Lung microvascular endothelial cell (primary cell): ENCODE data around the gene BCL7C. TPM values are rescaled to one million over a fixed set of nuclear protein-coding genes. Genes with fewer than 3 reads are reported as not detected.

ENCODE experiments used
- total RNA-seq: library from RNA; depleted of rRNA; stranded (reverse); fragments of >200 nt; gene quantifications from 2 replicates; pipeline ENCODE4 v1.2.1, GENCODE V29; 2014

Gene BCL7C
- total RNA-seq, 1 donor from 2014 or later = 72.0 TPM

Other genes starting within 250 kb of the BCL7C start
- 4.1 and 4.4 TPM in 2 replicates for gene PRR14, start 243.1 kb downstream of the BCL7C start, total RNA-seq
- 7.8 and 13.3 TPM in 2 replicates for gene FBRS, start 235.6 kb downstream of the BCL7C start, total RNA-seq
- 16.6 and 24.8 TPM in 2 replicates for gene SRCAP, start 194.9 kb downstream of the BCL7C start, total RNA-seq
- 8.9 and 10.7 TPM in 2 replicates for gene PHKG2, start 145.7 kb downstream of the BCL7C start, total RNA-seq
- 0.40 and 0.87 TPM in 2 replicates for gene CFAP119, start 132.0 kb downstream of the BCL7C start, total RNA-seq
- gene RNF40, start 131.8 kb downstream of the BCL7C start, total RNA-seq = 32.7 and 42.5 TPM in 2 replicates
- 3.9 and 5.2 TPM in 2 replicates for gene ZNF629, start 106.9 kb downstream of the BCL7C start, total RNA-seq
- 0.22 and 0.40 TPM in 2 replicates for gene CTF1, start 2.5 kb upstream of the BCL7C start, total RNA-seq
- gene FBXL19, start 29.5 kb upstream of the BCL7C start, total RNA-seq = 14.3 and 15.7 TPM in 2 replicates
- 22.9 and 24.8 TPM in 2 replicates for gene ORAI3, start 55.0 kb upstream of the BCL7C start, total RNA-seq
- gene SETD1A, start 63.7 kb upstream of the BCL7C start, total RNA-seq = 1.7 and 2.2 TPM in 2 replicates
- 13.3 and 26.0 TPM in 2 replicates for gene HSD3B7, start 91.1 kb upstream of the BCL7C start, total RNA-seq
- under 0.01 and 0.40 TPM in 2 replicates for gene STX1B, start 116.6 kb upstream of the BCL7C start, total RNA-seq
- gene STX4, start 139.5 kb upstream of the BCL7C start, total RNA-seq = 17.7 and 27.0 TPM in 2 replicates
- gene ZNF668, start 180.2 kb upstream of the BCL7C start, total RNA-seq = 5.0 and 6.0 TPM in 2 replicates
- gene ZNF646, start 180.3 kb upstream of the BCL7C start, total RNA-seq = 7.0 and 12.7 TPM in 2 replicates
- gene PRSS53, start 194.9 kb upstream of the BCL7C start, total RNA-seq = 0.40 and 0.44 TPM in 2 replicates
- gene VKORC1, start 200.7 kb upstream of the BCL7C start, total RNA-seq = 54.7 and 71.8 TPM in 2 replicates
- 10.0 and 12.3 TPM in 2 replicates for gene BCKDK, start 214.3 kb upstream of the BCL7C start, total RNA-seq
- gene KAT8, start 223.6 kb upstream of the BCL7C start, total RNA-seq = 24.2 and 35.3 TPM in 2 replicates
- not detected in 2 replicates for gene PRSS8, start 241.7 kb upstream of the BCL7C start, total RNA-seq